IPS DF 4.7 (cell line): Measurements from ENCODE around the gene PDX1.
"Not testable (repeated sequence)": the region's sequence is repeated elsewhere in the genome, so short reads cannot be mapped to it uniquely, and the experiment has no call there.

Experiments
- DNase-seq: peaks from one replicate; pipeline ENCODE4 v3.0.0-alpha.2; 2013; ENCODE audit warnings: low spot score; ENCODE audit errors: extremely low read depth

PDX1 gene

GRCh38 chr13:27956576-27957300, 36.9 kb downstream of the PDX1 start:
- no peak for DNase-seq

GRCh38 chr13:27959976-27960361, 40.2 kb downstream of the PDX1 start:
- no peak for DNase-seq

- no peak for DNase-seq
Observed at GRCh38 chr13:27960362-27961226, 40.8 kb downstream of the PDX1 start.

GRCh38 chr13:27961227-27962085, 41.7 kb downstream of the PDX1 start:
- no peak for DNase-seq

GRCh38 chr13:27962128-27962841, 42.5 kb downstream of the PDX1 start:
- DNase-seq: no peak

GRCh38 chr13:27962982-27963381, 43.2 kb downstream of the PDX1 start:
- DNase-seq: no peak

- DNase-seq: no peak
Observed at GRCh38 chr13:27963491-27963890, 43.7 kb downstream of the PDX1 start.

- not testable (repeated sequence) for DNase-seq
Observed at GRCh38 chr13:27964206-27964605, 44.4 kb downstream of the PDX1 start.

- no peak for DNase-seq
Observed at GRCh38 chr13:27964741-27965323, 45.0 kb downstream of the PDX1 start.

- DNase-seq: no peak
Observed at GRCh38 chr13:27965343-27965739, 45.5 kb downstream of the PDX1 start.

- no peak for DNase-seq
Observed at GRCh38 chr13:27965740-27966640, 46.2 kb downstream of the PDX1 start.

- DNase-seq: no peak
Observed at GRCh38 chr13:27966641-27967202, 46.9 kb downstream of the PDX1 start.

- no peak for DNase-seq
Observed at GRCh38 chr13:27967203-27967735, 47.5 kb downstream of the PDX1 start.

GRCh38 chr13:27967736-27968315, 48.0 kb downstream of the PDX1 start:
- no peak for DNase-seq

- DNase-seq: no peak
Observed at GRCh38 chr13:27968316-27969081, 48.7 kb downstream of the PDX1 start.

GRCh38 chr13:27969082-27969865, 49.5 kb downstream of the PDX1 start, which contains the start of gene CDX2:
Gene CDX2, minus strand, starts transcription at chr13:27969315. Its CDS starts 309 bp downstream, at chr13:27969006.
- DNase-seq: no peak

- DNase-seq: no peak
Observed at GRCh38 chr13:27969866-27970229, 50.0 kb downstream of the PDX1 start.
